Esophagus squamous epithelium (tissue), 4 donors: Measurements from ENCODE around the gene EIF3D.

ENCODE experiments used
- CTCF ChIP-seq, 6 experiments: fragments of 450-650 bp in 4 of 6; fragments of 200-600 bp in 2 of 6; sonication (generic) in 2 of 6; IDR thresholded peaks; one replicate each; pipeline ENCODE4 v1.5.1; 2016 to 2019; ENCODE audit warnings: antibody characterized with exemption in 6 of 6, mild to moderate bottlenecking in 4 of 6, moderate library complexity in 4 of 6
- POLR2A ChIP-seq, 4 donors: fragments of 450-650 bp; IDR thresholded peaks; one replicate each; pipeline ENCODE4 v1.6.1; 2017; ENCODE audit warnings: antibody characterized with exemption in 4 of 4, mild to moderate bottlenecking in 4 of 4, moderate library complexity in 3 of 4

DNA sequence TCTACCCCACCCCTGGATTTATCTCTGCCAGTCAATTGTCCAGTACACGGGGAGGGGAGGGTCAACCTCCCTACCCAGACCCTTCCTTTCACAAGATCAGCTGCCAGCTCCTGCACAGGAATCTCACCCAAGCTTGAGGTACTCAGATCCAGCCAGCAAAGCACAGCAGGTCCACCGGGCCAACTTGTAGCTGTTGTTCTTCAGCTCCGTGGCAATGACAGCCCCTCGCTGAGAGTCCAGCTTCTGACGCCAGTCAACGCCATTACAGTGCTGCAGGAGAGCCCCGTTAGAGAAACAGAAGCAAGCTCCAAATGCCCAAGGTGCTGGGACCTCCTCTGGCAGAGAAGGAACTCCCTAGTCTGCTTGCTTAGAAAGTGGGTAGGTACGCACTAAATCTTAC, 16.6 kb downstream of the EIF3D start:
- TF ChIP-seq CTCF (IDR thresholded peaks at IDR 0.05), result no peak
- TF ChIP-seq POLR2A (IDR thresholded peaks at IDR 0.05), result no peak
